Measurements from ENCODE around the gene EML3.
"Not testable (repeated sequence)": the region's sequence is repeated elsewhere in the genome, so short reads cannot be mapped to it uniquely, and the experiment has no call there.

The EML3 gene, protein sequence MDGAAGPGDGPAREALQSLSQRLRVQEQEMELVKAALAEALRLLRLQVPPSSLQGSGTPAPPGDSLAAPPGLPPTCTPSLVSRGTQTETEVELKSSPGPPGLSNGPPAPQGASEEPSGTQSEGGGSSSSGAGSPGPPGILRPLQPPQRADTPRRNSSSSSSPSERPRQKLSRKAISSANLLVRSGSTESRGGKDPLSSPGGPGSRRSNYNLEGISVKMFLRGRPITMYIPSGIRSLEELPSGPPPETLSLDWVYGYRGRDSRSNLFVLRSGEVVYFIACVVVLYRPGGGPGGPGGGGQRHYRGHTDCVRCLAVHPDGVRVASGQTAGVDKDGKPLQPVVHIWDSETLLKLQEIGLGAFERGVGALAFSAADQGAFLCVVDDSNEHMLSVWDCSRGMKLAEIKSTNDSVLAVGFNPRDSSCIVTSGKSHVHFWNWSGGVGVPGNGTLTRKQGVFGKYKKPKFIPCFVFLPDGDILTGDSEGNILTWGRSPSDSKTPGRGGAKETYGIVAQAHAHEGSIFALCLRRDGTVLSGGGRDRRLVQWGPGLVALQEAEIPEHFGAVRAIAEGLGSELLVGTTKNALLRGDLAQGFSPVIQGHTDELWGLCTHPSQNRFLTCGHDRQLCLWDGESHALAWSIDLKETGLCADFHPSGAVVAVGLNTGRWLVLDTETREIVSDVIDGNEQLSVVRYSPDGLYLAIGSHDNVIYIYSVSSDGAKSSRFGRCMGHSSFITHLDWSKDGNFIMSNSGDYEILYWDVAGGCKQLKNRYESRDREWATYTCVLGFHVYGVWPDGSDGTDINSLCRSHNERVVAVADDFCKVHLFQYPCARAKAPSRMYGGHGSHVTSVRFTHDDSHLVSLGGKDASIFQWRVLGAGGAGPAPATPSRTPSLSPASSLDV

DNA sequence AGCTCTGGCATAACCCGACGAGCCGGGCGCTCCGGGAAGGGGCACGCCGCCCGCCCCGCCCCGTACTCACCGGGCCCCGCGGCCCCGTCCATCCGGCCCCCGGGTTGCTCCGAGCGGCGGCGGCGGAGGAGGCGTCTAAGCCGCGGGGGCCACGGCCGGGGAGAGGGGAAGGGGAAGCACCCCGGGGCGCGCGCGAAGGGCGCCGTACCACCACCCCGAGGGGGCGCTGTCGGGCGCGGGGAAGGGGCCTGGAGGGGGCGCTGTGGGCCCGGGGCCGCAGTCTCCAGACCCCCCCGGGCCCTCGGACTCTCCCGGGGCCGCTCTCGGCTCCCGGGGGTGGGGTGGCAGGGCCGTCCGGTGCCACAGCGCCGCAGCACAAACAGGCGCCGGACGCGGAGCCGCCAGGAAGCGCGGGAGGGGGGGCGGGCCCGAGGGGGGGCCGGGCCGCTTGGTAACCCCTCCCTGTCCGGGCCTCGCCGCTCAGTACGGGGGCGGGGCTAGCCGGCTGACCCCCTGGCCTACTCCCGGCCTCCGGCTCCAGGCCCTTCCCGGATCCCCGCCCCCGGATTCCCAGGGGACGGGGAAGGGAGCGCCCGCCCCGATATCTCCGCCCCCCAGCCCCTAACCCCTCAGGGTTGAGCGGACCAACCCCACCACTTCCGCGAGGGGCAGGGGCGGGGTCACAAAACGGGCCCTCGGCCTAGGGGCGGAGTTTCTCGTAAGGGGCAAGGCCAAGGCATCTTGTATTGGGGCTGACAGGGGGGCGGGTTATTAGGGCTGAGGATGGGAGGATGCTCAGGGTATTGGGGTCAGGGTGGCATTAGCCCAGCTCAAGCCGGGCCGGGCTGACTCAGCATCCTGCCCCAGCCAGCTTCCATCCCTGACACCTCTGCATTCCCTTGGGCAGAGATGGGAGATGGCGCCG is at the start of gene EML3, which contains the start of gene ROM1:
Gene EML3 (minus strand): TSS at position 410 of the 925 bp plus-strand sequence. CDS start 318 bp downstream, at position 92.
Gene ROM1 (plus strand): TSS at position 892 of the 925 bp plus-strand sequence. CDS start 25 bp downstream, at position 917.
- DNase-seq, result peak; percentile 78

- no peak for DNase-seq
Measured at GRCh38 chr11:62656796-62657429, 44.3 kb upstream of the EML3 start.

GRCh38 chr11:62654297-62654696 is 41.7 kb upstream of the EML3 start:
- no peak for DNase-seq

DNA sequence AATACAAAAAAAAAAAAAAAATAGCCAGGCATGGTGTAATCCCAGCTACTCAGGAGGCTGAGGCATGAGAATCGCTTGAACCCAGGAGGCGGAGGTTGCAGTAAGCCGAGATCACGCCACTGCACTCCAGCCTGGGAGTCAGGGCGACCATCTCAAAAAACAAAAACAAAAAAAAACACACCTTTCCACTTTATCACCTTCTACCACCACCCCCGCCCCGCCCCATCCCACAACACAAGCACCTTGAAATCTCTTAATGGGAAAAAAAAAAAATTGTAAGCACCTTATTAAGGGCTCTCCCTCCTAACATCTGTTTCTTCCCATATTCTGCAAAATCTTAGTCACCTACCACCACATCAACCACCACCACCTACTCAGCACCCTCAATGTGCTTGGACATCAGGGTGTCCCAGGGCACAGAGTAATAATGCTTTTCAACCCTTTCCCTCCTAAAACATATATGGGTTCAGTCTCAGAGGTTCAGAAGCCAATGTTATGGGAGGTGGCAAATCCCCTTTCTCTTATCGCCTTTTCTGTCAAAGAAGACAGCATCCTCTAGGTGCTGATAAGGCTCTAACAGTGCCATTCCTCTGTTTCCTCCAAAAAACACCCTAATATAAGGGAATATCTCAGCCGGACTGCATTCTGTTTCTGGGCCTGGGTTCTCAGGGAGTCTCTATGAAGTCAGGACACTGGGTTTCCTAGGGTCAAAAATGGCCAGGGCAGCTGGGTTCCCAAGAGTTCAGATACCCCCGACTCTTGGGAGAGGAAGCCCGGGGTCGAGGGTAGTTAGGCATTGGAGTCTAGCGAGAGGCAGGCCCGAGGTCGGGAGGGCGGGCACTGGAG is 39.8 kb upstream of the EML3 start:
- no peak for DNase-seq

DNA sequence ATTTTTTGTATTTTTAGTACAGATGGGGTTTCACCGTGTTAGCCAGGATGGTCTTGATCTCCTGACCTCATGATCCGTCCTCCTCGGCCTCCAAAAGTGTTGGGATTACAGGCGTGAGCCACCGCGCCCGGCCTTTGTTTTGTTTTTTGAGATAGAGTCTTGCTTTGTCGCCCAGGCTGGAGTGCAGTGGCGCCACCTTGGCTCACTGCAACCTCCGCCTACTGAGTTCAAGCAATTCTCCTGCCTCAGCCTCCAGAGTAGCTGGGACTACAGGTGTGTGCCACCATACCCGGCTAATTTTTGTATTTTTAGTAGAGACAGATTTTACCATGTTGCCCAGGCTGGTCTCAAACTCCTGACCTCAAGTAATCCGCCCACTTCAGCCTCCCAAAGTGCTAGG is 37.7 kb upstream of the EML3 start:
- not testable (repeated sequence) for DNase-seq

GRCh38 chr11:62649486-62649885 is 36.9 kb upstream of the EML3 start:
- DNase-seq, result no peak

- DNase-seq, result no peak
Measured at GRCh38 chr11:62648967-62649364, 36.4 kb upstream of the EML3 start.

- DNase-seq, result no peak
Measured at GRCh38 chr11:62648185-62648966, 35.8 kb upstream of the EML3 start.

DNA sequence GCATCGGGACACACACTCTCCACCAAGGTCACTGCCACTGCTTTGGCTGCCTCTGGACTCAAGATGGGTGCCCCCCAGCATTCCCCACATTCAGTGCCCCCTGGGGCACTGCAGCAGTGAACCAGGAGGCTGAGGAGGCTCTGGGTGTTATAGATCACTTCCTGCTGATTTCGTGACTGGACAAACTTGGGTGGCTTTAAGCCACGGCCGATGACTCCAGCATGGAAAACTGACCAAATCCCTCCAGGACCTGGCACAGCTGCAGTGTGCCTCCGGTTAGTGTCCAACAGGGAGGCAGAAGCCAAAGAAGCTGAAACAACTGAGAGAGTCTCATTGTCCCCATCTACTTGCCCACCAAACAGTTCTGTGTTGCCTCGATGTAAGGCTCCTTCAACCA is 35.0 kb upstream of the EML3 start:
- DNase-seq, result peak; percentile 22

DNA sequence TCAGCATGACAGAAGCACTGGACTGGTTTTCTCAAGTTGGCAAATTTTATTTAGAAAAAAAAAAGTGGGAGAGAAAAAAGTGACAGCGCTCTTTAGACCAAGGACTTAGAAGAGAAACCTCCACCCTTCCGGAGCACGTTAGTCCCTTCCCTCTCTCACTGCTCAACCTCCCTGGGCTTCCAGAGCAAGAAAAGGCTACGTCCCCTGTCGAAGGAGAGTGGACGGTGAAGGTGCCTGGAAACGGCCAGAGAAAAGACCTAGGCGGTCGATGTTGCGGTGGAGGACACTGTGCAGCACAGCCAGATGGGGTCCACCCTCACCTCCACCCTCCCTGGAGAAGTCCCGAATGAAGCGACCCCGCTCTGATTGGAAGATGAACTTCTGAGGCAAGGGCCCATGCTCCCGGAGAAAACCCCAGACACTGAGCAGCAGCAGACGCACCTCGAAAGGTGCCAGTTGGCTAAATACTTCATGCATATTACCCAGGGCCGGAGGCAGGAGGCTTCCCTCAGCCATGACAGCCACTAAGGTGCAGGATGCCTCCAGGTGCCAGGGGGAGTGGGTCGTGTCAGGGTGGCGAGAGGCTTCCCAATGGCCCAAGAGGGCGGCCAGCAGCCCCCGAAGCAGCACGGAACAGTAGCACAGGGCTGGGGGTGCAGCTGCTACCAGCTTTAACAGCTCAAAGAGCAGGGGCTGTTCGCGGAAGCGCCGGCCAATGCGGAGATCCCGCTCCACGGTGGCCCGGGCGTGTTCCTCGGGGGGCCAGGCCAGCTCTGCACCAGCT is 34.4 kb upstream of the EML3 start:
- DNase-seq, result no peak

- DNase-seq, result peak; percentile 92
Measured at GRCh38 chr11:62645946-62646824, 33.6 kb upstream of the EML3 start, which contains the start of gene GANAB. GANAB (minus strand) TSS chr11:62646613; CDS start chr11:62646599, 14 bp downstream.

- DNase-seq, result no peak
Measured at GRCh38 chr11:62645671-62645945, 33.0 kb upstream of the EML3 start.

DNA sequence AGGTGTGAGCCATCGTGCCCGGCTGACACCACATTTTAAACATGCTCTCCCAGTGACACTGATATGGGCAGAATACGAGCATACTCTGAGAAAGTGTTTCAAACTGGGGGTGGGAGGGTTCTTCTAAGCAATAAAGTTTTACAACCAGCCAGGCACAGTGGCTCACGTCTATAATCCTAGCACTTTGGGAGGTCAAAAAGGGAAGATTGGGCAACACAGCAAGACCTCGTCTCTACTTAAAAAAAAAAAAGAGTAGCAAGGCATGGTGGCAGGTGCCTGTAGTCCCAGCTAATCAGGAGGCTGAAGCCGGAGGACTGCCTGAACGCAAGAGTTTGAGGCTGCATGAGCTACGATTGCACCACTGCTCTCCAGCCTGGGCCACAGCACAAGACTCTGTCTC is 31.6 kb upstream of the EML3 start:
- no peak for DNase-seq

DNA sequence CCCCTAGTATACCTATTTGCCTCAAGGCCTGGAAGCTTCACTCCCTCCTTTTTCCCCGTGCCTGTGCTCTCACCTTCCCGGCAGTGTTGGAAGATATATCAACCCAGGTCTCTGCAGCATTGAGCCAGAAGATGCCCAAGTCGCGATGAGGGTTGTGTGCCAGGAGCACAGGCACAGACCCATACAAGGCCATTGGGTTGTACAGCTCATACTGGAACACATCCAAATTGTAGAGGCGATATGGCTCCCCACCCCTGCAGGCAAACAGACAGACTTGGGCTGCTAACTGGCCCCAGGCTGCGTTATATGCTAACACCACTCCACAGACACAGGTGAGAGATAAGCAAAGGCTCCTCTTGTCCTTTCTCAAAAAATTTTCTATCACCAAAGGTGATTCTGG is 19.9 kb upstream of the EML3 start:
- no peak for DNase-seq

GRCh38 chr11:62627713-62628112 is 15.1 kb upstream of the EML3 start:
- no peak for DNase-seq

GRCh38 chr11:62622476-62623089 is 10.0 kb upstream of the EML3 start:
- no peak for DNase-seq

- peak; percentile 96 for DNase-seq
Measured at GRCh38 chr11:62621567-62622470, 9.2 kb upstream of the EML3 start, which contains the start of gene B3GAT3. B3GAT3 (minus strand) TSS chr11:62621986; CDS start chr11:62621947, 39 bp downstream.
